Vagina (tissue), 2 donors: Measurements from ENCODE around the gene GTF2H2. TPM values are rescaled to one million over a fixed set of nuclear protein-coding genes. Genes with fewer than 3 reads are reported as not detected.
"Not testable (repeated sequence)": the region's sequence is repeated elsewhere in the genome, so short reads cannot be mapped to it uniquely, and the experiment has no call there.

Experiments used
- DNase-seq, 2 donors: peaks; one replicate each; pipeline ENCODE4 v3.0.0-alpha.2; 2017; ENCODE audit errors: extremely low spot score in 2 of 2
- H3K27ac ChIP-seq: fragments of 200-600 bp; sonication (generic); one replicate; pipeline ENCODE4 v1.5.1; 2019
- H3K27me3 ChIP-seq: fragments of 200-600 bp; sonication (generic); one replicate; pipeline ENCODE4 v1.5.1; 2019
- H3K36me3 ChIP-seq, 2 donors: fragments of 200-600 bp; sonication (generic); one replicate each; pipeline ENCODE4 v1.5.1; 2017 to 2019
- H3K4me1 ChIP-seq: fragments of 200-600 bp; sonication (generic); one replicate; pipeline ENCODE4 v1.5.1; 2019
- H3K4me3 ChIP-seq, 2 donors: fragments of 200-600 bp; sonication (generic); 1 replicate in 1 of 2; 2 replicates in 1 of 2; pipeline ENCODE4 v1.5.1; 2016 to 2019
- H3K9me3 ChIP-seq: fragments of 200-600 bp; sonication (generic); one replicate; pipeline ENCODE4 v1.5.1; 2019
- POLR2A ChIP-seq, 2 donors: fragments of 450-650 bp; IDR thresholded peaks; one replicate each; pipeline ENCODE4 v1.6.1; 2017; ENCODE audit warnings: antibody characterized with exemption in 2 of 2, mild to moderate bottlenecking in 2 of 2, moderate library complexity in 2 of 2
- POLR2AphosphoS5 ChIP-seq, 2 donors: sonication (generic); formaldehyde crosslinking; IDR thresholded peaks; one replicate each; pipeline ENCODE4 v1.9.0; 2017; ENCODE audit warnings: antibody characterized with exemption in 2 of 2, mild to moderate bottlenecking in 2 of 2, low read depth in 1 of 2; ENCODE audit not compliant: insufficient read depth in 1 of 2
- intact Hi-C: fragments of 100-400 bp; cut with DNase I; formaldehyde crosslinking; loops from one replicate; pipeline ENCODE4 v1.15.1; 2023
- total RNA-seq: library from RNA; depleted of rRNA; stranded (reverse); fragments of >200 nt; gene quantifications from one replicate; pipeline ENCODE4 v1.2.3, GENCODE V29; 2016
- TF ChIP-seq, protein P1 (sequence below), 3 experiments: fragments of 450-650 bp in 2 of 3; fragments of 200-600 bp in 1 of 3; sonication (generic) in 1 of 3; IDR thresholded peaks; one replicate each; pipeline ENCODE4 v1.5.1; 2017 to 2019; ENCODE audit warnings: antibody characterized with exemption in 3 of 3, mild to moderate bottlenecking in 2 of 3, moderate library complexity in 2 of 3

GTF2H2 gene
- total RNA-seq, 1 donor from 2014 or later: 10.8 TPM

DNA sequence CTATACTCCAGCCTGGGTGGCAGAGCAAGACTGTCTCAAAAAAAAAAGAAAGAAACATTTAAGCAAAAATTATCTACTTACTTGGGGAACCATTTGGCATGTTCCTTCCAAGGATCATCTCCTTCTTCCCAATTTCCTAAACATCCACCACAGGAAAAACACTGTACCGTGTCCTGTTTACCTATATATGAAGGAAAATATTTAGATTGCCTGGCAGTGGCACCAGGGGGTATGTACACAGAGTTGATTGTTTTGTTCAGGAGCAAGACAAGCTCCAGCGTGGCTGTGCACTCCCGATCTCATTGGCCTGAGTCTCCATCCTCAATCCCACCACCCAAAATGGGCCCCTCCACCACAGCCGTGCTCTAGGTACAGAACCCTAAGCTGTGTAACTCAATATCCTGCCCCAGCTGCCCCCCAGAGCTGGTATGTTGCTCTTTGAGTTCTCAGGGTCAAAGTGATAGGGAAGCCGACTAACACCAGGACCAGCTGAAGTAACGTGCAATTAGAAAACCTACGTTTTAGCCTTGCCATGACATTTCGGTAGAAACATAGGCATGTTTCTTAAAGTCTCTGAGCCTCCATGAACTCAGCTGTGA lies 56.2 kb downstream of the GTF2H2 start:
- TF ChIP-seq, protein P1, sequence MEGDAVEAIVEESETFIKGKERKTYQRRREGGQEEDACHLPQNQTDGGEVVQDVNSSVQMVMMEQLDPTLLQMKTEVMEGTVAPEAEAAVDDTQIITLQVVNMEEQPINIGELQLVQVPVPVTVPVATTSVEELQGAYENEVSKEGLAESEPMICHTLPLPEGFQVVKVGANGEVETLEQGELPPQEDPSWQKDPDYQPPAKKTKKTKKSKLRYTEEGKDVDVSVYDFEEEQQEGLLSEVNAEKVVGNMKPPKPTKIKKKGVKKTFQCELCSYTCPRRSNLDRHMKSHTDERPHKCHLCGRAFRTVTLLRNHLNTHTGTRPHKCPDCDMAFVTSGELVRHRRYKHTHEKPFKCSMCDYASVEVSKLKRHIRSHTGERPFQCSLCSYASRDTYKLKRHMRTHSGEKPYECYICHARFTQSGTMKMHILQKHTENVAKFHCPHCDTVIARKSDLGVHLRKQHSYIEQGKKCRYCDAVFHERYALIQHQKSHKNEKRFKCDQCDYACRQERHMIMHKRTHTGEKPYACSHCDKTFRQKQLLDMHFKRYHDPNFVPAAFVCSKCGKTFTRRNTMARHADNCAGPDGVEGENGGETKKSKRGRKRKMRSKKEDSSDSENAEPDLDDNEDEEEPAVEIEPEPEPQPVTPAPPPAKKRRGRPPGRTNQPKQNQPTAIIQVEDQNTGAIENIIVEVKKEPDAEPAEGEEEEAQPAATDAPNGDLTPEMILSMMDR (IDR thresholded peaks at IDR 0.05): no peak
- no peak for TF ChIP-seq POLR2A (IDR thresholded peaks at IDR 0.05)
- no peak for TF ChIP-seq POLR2AphosphoS5 (IDR thresholded peaks at IDR 0.05; ENCODE audit: insufficient read depth in 1 of 2, low read depth in 1 of 2)
- Histone ChIP-seq H3K27me3 (no peaks in the 10 kb centered on the region), H3K4me3 (no peak overlapping the region), H3K4me1 (no peaks in the 10 kb centered on the region), H3K36me3 (no peaks in the 10 kb centered on the region), H3K27ac (no peak overlapping the region), H3K9me3 (no peaks in the 10 kb centered on the region)
- intact Hi-C loops: no loop called here
- no peak for DNase-seq

DNA sequence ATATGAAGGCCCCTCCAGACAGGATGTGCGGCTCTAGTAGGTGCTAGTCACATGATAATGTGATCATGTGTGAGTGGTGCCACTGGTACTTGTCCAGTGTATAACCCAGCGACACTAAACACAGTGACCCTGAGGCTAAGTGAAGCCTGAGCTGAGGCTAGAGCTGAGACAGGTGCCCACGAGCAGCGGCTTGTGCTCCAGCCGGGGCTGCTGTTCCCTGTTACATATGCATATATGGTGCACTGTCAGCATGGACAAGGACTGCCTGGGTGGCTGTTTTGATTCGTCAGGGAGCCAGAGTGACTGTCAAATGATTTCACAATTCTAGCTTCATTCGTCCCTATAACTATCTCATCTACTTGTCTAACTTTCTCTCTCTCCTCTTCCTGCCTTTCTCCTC lies 60.5 kb downstream of the GTF2H2 start:
- intact Hi-C loops, DNase-seq, H3K9me3 ChIP-seq, H3K4me1 ChIP-seq, H3K36me3 ChIP-seq, H3K4me3 ChIP-seq, H3K27ac ChIP-seq, H3K27me3 ChIP-seq: not testable (repeated sequence)

Other genes with a start within 250 kb of the GTF2H2 start
- 7.6 TPM for gene SERF1A, start 167.0 kb downstream of the GTF2H2 start, total RNA-seq
- gene SMN1, start 142.6 kb downstream of the GTF2H2 start, total RNA-seq: 21.4 TPM
- 22.8 TPM for gene NAIP, start 42.3 kb downstream of the GTF2H2 start, total RNA-seq